GM12878 (cell line): ENCODE measurements around the gene TMEM114. TPM values are rescaled to one million over a fixed set of nuclear protein-coding genes. Genes with fewer than 3 reads are reported as not detected.

Experiments
- ATAC-seq: fragments of 200-7000 bp; cut with Tn5 transposase; 3 replicates; pipeline ENCODE4 v1.9.1; 2020; ENCODE audit warnings: mild to moderate bottlenecking, moderate library complexity
- BruUV-seq: library from RNA; stranded (reverse); fragments of 400-500 nt; replicated peaks from 2 replicates; lab custom pipeline; 2021; lab: Mats Ljungman, UMichigan
- CTCF ChIA-PET: fragments of 300-600 bp; sonication (Branson Sonifier 250); formaldehyde crosslinking; extraction: SDS; loops from one replicate; lab custom pipeline; 2021; ENCODE audit warnings: inconsistent platforms; lab: Yijun Ruan, JAX
- POLR2A ChIA-PET: fragments of 350-600 bp; formaldehyde crosslinking; extraction: SDS; loops from one replicate; lab custom pipeline; 2021; ENCODE audit warnings: inconsistent platforms; lab: Charles Lee
- RAD21 ChIA-PET: fragments of 300-600 bp; sonication (Branson Sonifier 250); formaldehyde crosslinking; loops from one replicate; lab custom pipeline; 2023; ENCODE audit warnings: antibody characterized with exemption; ENCODE audit not compliant: unreplicated experiment; lab: Charles Lee
- SMC1A ChIA-PET: fragments of 300-600 bp; sonication (Branson Sonifier 250); formaldehyde crosslinking; loops from one replicate; lab custom pipeline; 2023; ENCODE audit not compliant: unreplicated experiment, uncharacterized antibody; lab: Charles Lee
- DNase-seq: peaks from one replicate; pipeline ENCODE4 v3.0.0-alpha.2; 2011; ENCODE audit warnings: low read depth, low spot score
- FAIRE-seq: peaks from 3 replicates; lab custom pipeline; 2011; peaks lifted over from hg19 to GRCh38; lab: Jason Lieb, UNC
- H2AFZ ChIP-seq: 2 replicates; pipeline ENCODE4 v1.6.0; 2011; ENCODE audit warnings: low read depth, low read length, control low read depth; ENCODE audit not compliant: control insufficient read depth
- H3K27ac ChIP-seq: 2 replicates; pipeline ENCODE4 v1.5.1; 2011; ENCODE audit warnings: control low read depth; ENCODE audit not compliant: control insufficient read depth, insufficient read depth
- H3K27me3 ChIP-seq, 2 experiments: replicated peaks in 1 of 2; 2 replicates each; pipeline versions ENCODE4 v1.6.0 to v1.6.1; 2011; ENCODE audit warnings: low read length in 1 of 2; ENCODE audit not compliant: control insufficient read depth in 2 of 2, insufficient read depth in 2 of 2
- H3K36me3 ChIP-seq, 2 experiments: 2 replicates each; pipeline ENCODE4 v1.5.1; 2011; ENCODE audit warnings: low read length in 1 of 2; ENCODE audit not compliant: control insufficient read depth in 2 of 2, insufficient read depth in 2 of 2
- H3K4me1 ChIP-seq: 2 replicates; pipeline ENCODE4 v1.6.1; 2011; ENCODE audit warnings: mild to moderate bottlenecking, low read length, moderate library complexity, mixed read lengths; ENCODE audit not compliant: control insufficient read depth, insufficient read depth
- H3K4me2 ChIP-seq: 2 replicates; pipeline ENCODE4 v1.6.0; 2011; ENCODE audit warnings: control low read depth; ENCODE audit not compliant: control insufficient read depth, insufficient read depth
- H3K4me3 ChIP-seq: fragments of 200-600 bp; sonication (generic); 2 replicates; pipeline ENCODE4 v1.5.1; 2016
- H3K79me2 ChIP-seq: 2 replicates; pipeline ENCODE4 v1.6.0; 2011; ENCODE audit warnings: low read length; ENCODE audit not compliant: control insufficient read depth, insufficient read depth
- H3K9ac ChIP-seq: 2 replicates; pipeline ENCODE4 v1.8.0; 2011; ENCODE audit warnings: low read length, control low read depth, mixed read lengths; ENCODE audit not compliant: control insufficient read depth, insufficient read depth
- H3K9me3 ChIP-seq: replicated peaks from 3 replicates; pipeline ENCODE4 v1.5.1; 2011; ENCODE audit warnings: mild to moderate bottlenecking, low read length; ENCODE audit not compliant: control insufficient read depth, insufficient read depth
- H4K20me1 ChIP-seq: 2 replicates; pipeline ENCODE4 v1.6.0; 2011; ENCODE audit not compliant: control insufficient read depth, insufficient read depth
- BHLHE40 ChIP-seq, 2 experiments: fragments of 450-650 bp in 1 of 2; IDR thresholded peaks; 2 replicates each; pipeline ENCODE4 v1.6.1; 2011 to 2017; ENCODE audit warnings: low read depth in 2 of 2, borderline replicate concordance in 1 of 2, improper control_type of control experiment in 1 of 2, low read length in 1 of 2, mild to moderate bottlenecking in 1 of 2
- GABPA ChIP-seq: IDR thresholded peaks from 2 replicates; pipeline ENCODE4 v1.6.1; 2014; ENCODE audit warnings: antibody characterized with exemption, low read depth, mild to moderate bottlenecking, inconsistent platforms
- GATAD2B ChIP-seq: fragments of 450-650 bp; conservative IDR thresholded peaks from 2 replicates; pipeline ENCODE4 v1.6.1; 2017; ENCODE audit warnings: low read depth, mild to moderate bottlenecking, moderate library complexity
- MTA2 ChIP-seq: fragments of 450-650 bp; IDR thresholded peaks from 2 replicates; pipeline ENCODE4 v1.6.1; 2016; ENCODE audit warnings: low read depth, mild to moderate bottlenecking, moderate library complexity
- NR2F1 ChIP-seq: fragments of 450-650 bp; conservative IDR thresholded peaks from 2 replicates; pipeline ENCODE4 v1.6.1; 2017; ENCODE audit warnings: mild to moderate bottlenecking
- PML ChIP-seq: IDR thresholded peaks from 2 replicates; pipeline ENCODE4 v1.6.1; 2012; ENCODE audit warnings: low read length, inconsistent platforms
- STAT3 ChIP-seq: IDR thresholded peaks from 2 replicates; pipeline ENCODE4 v1.6.1; 2011; ENCODE audit warnings: low read depth, low read length, improper control_type of control experiment
- ZBTB11 ChIP-seq: fragments of 450-650 bp; formaldehyde crosslinking; IDR thresholded peaks from 2 replicates; pipeline ENCODE4 v1.5.0; 2022; ENCODE audit warnings: mild to moderate bottlenecking, missing genetic modification characterization
- ZNF592 ChIP-seq: fragments of 450-650 bp; IDR thresholded peaks from 2 replicates; pipeline ENCODE4 v1.6.1; 2017; ENCODE audit warnings: mild to moderate bottlenecking, moderate library complexity
- ZNF622 ChIP-seq: fragments of 450-650 bp; IDR thresholded peaks from 2 replicates; pipeline ENCODE4 v1.6.1; 2017; ENCODE audit warnings: mild to moderate bottlenecking, inconsistent platforms
- ZSCAN29 ChIP-seq: fragments of 450-650 bp; IDR thresholded peaks from 2 replicates; pipeline ENCODE4 v1.6.1; 2017; ENCODE audit warnings: mild to moderate bottlenecking, moderate library complexity
- WGBS: methylation state at CpG from one replicate; pipeline ENCODE4 v1.1.6; 2016; ENCODE audit warnings: low lambda C conversion rate; ENCODE audit not compliant: insufficient replicate concordance, insufficient coverage; ENCODE audit errors: missing lambda C conversion rate; 5-methylcytosine and 5-hydroxymethylcytosine counted together
- in situ Hi-C: fragments of 300-500 bp; cut with MboI; formaldehyde crosslinking; loops from 9 replicates; pipeline ENCODE4 v1.14.3; 2018; ENCODE audit warnings: mixed read lengths
- intact Hi-C: fragments of 100-400 bp; cut with micrococcal nuclease; formaldehyde crosslinking; loops from one replicate; pipeline ENCODE4 v1.14.2; 2022; ENCODE audit not compliant: unreplicated experiment
- polyA plus RNA-seq, 11 experiments: library from polyadenylated mRNA; depleted of rRNA in 4 of 11; unstranded in 6 of 11; stranded (reverse) in 5 of 11; fragments of >200 nt; fragmentation: Nextera tagmentation in 4 of 11; fragmentation: Illumina TruSeq in 1 of 11; extraction: Ambion mirVana in 4 of 11; extraction: Trizol in 1 of 11; gene quantifications; 1 replicate in 1 of 11; 2 replicates in 10 of 11; pipeline versions ENCODE4 v1.2.1 to v1.2.3, GENCODE V29; 2011 to 2016; ENCODE audit warnings: inconsistent platforms in 2 of 11, missing spikeins in 2 of 11, low read depth in 1 of 11
- total RNA-seq, 4 experiments: library from RNA; depleted of rRNA in 3 of 4; stranded (reverse); fragments of >200 nt in 3 of 4; fragmentation: Illumina TruSeq in 1 of 4; extraction: Trizol in 1 of 4; gene quantifications; 2 replicates each; pipeline versions ENCODE4 v1.2.1 to v1.2.3, GENCODE V29; 2013 to 2021

TMEM114 gene
- total and polyA plus RNA-seq, 10 of the 15 experiments (the other 5 are each of a cell fraction or from before 2014, with no cell fraction given): not detected

- Histone ChIP-seq H3K79me2 (no peaks in the 10 kb centered on the region), H3K9ac (no peak overlapping the region), H3K27ac (no peak overlapping the region), H3K27me3 (peaks cover 0 to 3% of the 10 kb centered on the region in 2 experiments; a peak in 2 of 4 replicates), H3K4me2 (no peak overlapping the region), H3K4me3 (no peak overlapping the region), H3K36me3 (no peaks in the 10 kb centered on the region)
- CTCF ChIA-PET: no interaction called here
- intact Hi-C loops: no loop called here
- ATAC-seq (no peak), DNase-seq (no peak)
- in situ Hi-C loops: no loop called here
- POLR2A ChIA-PET: no interaction called here
- 2% methylated on average over 2 of the region's 2 CpGs for WGBS
- no peak for TF ChIP-seq PML
- TF ChIP-seq ZSCAN29: no peak
- TF ChIP-seq, all 136 proteins: peak for 0
- FAIRE-seq: no peak
- RAD21 ChIA-PET: no interaction called here
- Histone ChIP-seq H3K9me3 (no peaks in the 10 kb centered on the region), H4K20me1 (no peaks in the 10 kb centered on the region; the same call in 1 of the 2 replicates), H3K4me1 (no peaks in the 10 kb centered on the region), H2AFZ (no peak overlapping the region)
- SMC1A ChIA-PET: no interaction called here
- BruUV-seq: no TSS peak
Observed at GRCh38 chr16:8542393-8542792, 47.9 kb downstream of the TMEM114 start.

- no peaks in the 10 kb centered on the region for H3K79me2 ChIP-seq
- SMC1A ChIA-PET: no interaction called here
- no peaks in the 10 kb centered on the region for H3K4me1 ChIP-seq
- ATAC-seq: no peak
- no peaks in the 10 kb centered on the region for H3K36me3 ChIP-seq
- POLR2A ChIA-PET: no interaction called here
- H3K9ac ChIP-seq: no peak overlapping the region
- no peaks in the 10 kb centered on the region; the same call in 1 of the 2 replicates for H4K20me1 ChIP-seq
- FAIRE-seq: no peak
- H3K27me3 ChIP-seq: peaks cover 0 to 3% of the 10 kb centered on the region in 2 experiments; a peak in 1 of 4 replicates
- CTCF ChIA-PET: no interaction called here
- DNase-seq: no peak
- no TSS peak for BruUV-seq
- no peak overlapping the region for H2AFZ ChIP-seq
- intact Hi-C loops (no loop called here), in situ Hi-C loops (no loop called here)
- RAD21 ChIA-PET: no interaction called here
- 7% methylated on average over 4 of the region's 4 CpGs for whole genome bisulfite sequencing
- H3K4me3 ChIP-seq: no peak overlapping the region
- H3K27ac ChIP-seq: no peak overlapping the region
- H3K4me2 ChIP-seq: no peak overlapping the region
- H3K9me3 ChIP-seq: no peaks in the 10 kb centered on the region
- no peak for TF ChIP-seq NR2F1
- TF ChIP-seq BHLHE40 (IDR thresholded peaks at IDR 0.05; ENCODE audit: borderline replicate concordance in 1 of 2, low read depth in 2 of 2, low read length in 1 of 2): no peak
- no peak for TF ChIP-seq ZBTB11
- TF ChIP-seq ZNF592: no peak
- no peak for TF ChIP-seq MTA2
- TF ChIP-seq GABPA: no peak
- no peak for TF ChIP-seq ZNF622
- TF ChIP-seq STAT3: no peak
- no peak for TF ChIP-seq GATAD2B
Observed at GRCh38 chr16:8541868-8542267, 48.4 kb downstream of the TMEM114 start.
